HG02885 (cell line): ENCODE data around the gene TSSK2.

Experiments
- ATAC-seq: cut with Tn5 transposase; IDR thresholded peaks from one replicate; pipeline ENCODE4 v1.9.1; 2021; ENCODE audit warnings: mild to moderate bottlenecking; ENCODE audit not compliant: unreplicated experiment, poor library complexity

TSSK2 gene

GRCh38 chr22:19178065-19178656 lies 47.1 kb downstream of the TSSK2 start:
- ATAC-seq = peak; percentile 47

DNA sequence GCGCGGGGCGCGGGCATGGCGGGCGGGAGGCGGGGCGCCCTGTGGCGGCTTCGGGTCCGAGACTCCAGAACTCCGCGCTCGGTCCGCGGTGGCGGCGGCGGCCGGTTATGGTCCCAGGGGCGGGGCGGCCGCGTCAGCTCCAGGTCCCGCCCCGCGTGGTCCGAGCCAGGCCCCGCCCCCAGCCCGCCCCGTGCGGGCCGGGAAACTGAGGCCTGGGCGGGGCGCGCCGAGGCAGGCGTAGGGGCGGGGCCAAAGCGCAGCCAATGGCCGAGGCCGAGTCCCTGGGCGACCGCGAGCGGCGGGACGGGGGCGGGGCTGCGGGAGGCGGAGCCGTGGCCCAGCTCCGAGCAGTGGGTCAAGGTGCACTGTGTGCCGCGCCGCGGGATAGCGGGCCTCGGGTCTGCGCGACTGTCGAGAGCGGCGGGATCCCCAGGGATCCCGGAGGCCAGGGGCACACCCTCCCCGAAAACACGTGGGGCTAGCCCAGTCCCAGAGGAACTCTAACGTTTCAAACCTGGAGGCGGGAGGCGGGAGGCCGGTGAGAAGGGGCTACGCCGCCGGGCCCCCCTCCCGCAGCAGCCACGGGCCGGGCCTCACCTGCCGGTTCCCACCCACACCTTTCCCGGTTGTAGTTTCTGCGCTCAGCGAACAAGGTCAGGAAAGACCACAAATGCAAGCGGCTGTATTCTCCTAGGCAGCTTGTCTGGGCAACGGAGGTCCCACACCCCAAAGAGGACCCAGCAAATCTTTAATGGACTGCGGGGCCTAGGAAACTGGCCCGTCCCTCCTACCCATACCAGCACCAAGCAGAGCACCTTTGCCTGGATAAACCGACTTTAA lies 47.8 kb downstream of the TSSK2 start, which contains the start of gene SLC25A1:
TSS of gene SLC25A1 (minus strand) at position 80 of the 840 bp plus-strand sequence. CDS start at position 17, 63 bp downstream.
- peak; percentile 75 for ATAC-seq

DNA sequence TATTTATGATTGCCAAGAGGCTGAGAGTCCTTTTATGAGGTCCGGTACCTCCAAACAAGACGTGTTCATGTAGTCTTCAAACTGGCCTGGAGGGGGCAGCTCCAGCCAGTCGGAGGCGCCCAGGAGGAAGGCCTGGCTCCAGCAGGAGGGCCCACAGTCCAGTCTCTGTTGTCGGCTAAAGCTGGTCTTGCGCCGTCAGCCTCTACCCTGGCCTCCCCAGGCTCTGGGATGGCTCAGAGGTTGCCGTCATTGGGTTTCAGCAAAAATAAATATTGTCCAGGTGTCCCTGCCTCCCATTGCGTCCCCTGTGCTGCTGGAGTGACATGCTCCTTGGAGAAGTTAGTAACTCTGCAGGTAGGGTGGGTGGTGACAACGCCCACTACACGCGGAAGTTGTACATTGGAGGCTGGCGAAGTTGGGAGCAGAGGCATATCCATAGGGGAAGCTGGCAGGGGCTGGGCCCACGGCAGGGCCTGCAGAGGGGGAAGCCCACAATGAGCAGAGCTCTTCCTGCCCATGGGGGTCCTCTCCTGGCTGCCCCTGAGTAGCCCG lies 48.5 kb downstream of the TSSK2 start:
- peak; percentile 45 for ATAC-seq

DNA sequence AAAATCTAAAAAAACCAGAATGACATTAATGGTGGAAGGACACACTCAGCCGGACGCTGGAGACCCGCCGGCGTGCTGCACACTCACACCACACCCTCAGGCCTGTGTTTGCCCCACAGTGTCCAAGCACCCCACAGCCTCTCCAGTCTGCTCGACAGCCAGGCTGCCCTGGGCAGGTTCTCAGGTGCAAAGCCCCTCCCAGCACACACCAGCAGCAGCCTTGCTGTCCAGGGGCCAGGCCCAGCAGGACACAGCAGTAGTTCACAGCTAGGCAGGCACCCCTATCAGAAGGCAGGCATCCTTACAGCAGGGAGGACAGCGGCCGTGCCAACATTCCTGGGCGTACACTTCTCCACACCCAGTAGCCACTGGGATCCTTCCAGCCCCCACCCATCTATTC lies 49.1 kb downstream of the TSSK2 start:
- ATAC-seq = no peak

DNA sequence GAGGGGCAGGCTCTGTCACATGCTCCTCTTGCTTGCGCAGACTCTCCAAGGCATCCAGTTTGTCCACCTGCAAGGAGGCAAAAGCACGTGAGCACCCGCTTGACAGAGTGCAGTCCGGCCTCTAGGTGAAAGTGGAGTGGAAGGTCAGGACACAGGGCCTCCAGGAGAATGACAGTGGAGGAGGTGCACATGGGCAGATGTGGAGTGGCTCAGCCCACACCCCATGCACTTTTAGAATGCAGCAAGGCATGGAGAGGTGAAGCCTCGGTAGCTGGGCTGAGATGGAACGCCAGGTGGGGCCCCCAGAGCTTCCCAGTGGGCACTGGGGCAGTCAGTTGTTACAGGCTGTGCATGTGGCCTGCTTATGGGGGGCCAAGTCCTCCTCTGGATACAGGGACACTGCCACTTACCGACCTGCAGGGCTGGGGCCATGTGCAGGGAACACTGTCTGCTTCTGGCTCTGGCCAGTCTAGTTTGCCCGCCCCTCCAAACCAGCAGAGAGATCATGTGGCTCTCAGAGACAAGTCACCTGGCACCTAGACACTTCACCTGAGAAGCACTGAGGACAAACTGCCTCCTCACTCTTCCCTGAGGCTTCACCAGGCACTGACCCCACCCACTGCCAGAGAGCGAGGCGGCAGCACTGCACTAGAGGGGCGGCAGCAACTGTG lies 49.8 kb downstream of the TSSK2 start:
- ATAC-seq = no peak

- ATAC-seq = no peak
Measured at GRCh38 chr22:19181786-19182471, 50.8 kb downstream of the TSSK2 start.
